IPS-15b (cell line): ENCODE results near the gene DUSP22.

ENCODE experiments used
- H3K27me3 ChIP-seq: one replicate; pipeline ENCODE4 v1.6.1; 2013; ENCODE audit warnings: low read length; ENCODE audit not compliant: control insufficient read depth, insufficient read depth
- H3K36me3 ChIP-seq: one replicate; pipeline ENCODE4 v1.6.1; 2013; ENCODE audit warnings: low read length; ENCODE audit not compliant: control insufficient read depth, insufficient read depth
- H3K4me1 ChIP-seq: one replicate; pipeline ENCODE4 v1.6.1; 2013; ENCODE audit warnings: mild to moderate bottlenecking, low read length; ENCODE audit not compliant: control insufficient read depth, insufficient read depth
- H3K4me3 ChIP-seq: one replicate; pipeline ENCODE4 v1.5.1; 2013; ENCODE audit warnings: low read depth, low read length
- H3K9ac ChIP-seq: one replicate; pipeline ENCODE4 v1.6.1; 2013; ENCODE audit warnings: low read depth, mild to moderate bottlenecking, low read length
- H3K9me3 ChIP-seq: one replicate; pipeline ENCODE4 v1.6.1; 2013; ENCODE audit warnings: mild to moderate bottlenecking, low read length; ENCODE audit not compliant: control insufficient read depth, insufficient read depth

DUSP22 gene

GRCh38 chr6:331622-332521 is 39.6 kb downstream of the DUSP22 start:
- H3K4me3 ChIP-seq = no peak overlapping the region
- no peaks in the 10 kb centered on the region for H3K27me3 ChIP-seq
- no peaks in the 10 kb centered on the region for H3K36me3 ChIP-seq

GRCh38 chr6:332671-333070 is 40.4 kb downstream of the DUSP22 start:
- Histone ChIP-seq H3K4me3 (no peak overlapping the region), H3K27me3 (no peaks in the 10 kb centered on the region), H3K36me3 (no peaks in the 10 kb centered on the region), H3K9me3 (peaks cover 8% of the 10 kb centered on the region), H3K4me1 (no peaks in the 10 kb centered on the region), H3K9ac (no peak overlapping the region)

More at GRCh38 chr6:331622-332521, 39.6 kb downstream of the DUSP22 start:
- H3K9ac ChIP-seq = no peak overlapping the region
- H3K4me1 ChIP-seq = no peaks in the 10 kb centered on the region
- peaks cover 11% of the 10 kb centered on the region for H3K9me3 ChIP-seq

GRCh38 chr6:333379-334002 is 41.2 kb downstream of the DUSP22 start:
- Histone ChIP-seq H3K27me3 (no peaks in the 10 kb centered on the region), H3K36me3 (no peaks in the 10 kb centered on the region), H3K9ac (no peak overlapping the region), H3K4me3 (no peak overlapping the region), H3K4me1 (no peaks in the 10 kb centered on the region), H3K9me3 (peaks cover 11% of the 10 kb centered on the region)

- Histone ChIP-seq H3K4me3 (no peak overlapping the region), H3K4me1 (no peaks in the 10 kb centered on the region), H3K9ac (no peak overlapping the region), H3K9me3 (peaks cover 11% of the 10 kb centered on the region), H3K36me3 (no peaks in the 10 kb centered on the region), H3K27me3 (no peaks in the 10 kb centered on the region)
These were observed 42.5 kb downstream of the DUSP22 start for GRCh38 chr6:334536-335510.

- Histone ChIP-seq H3K9ac (no peak overlapping the region), H3K27me3 (no peaks in the 10 kb centered on the region), H3K4me1 (no peaks in the 10 kb centered on the region), H3K9me3 (peaks cover 11% of the 10 kb centered on the region), H3K4me3 (no peak overlapping the region), H3K36me3 (no peaks in the 10 kb centered on the region)
These were observed 43.3 kb downstream of the DUSP22 start for GRCh38 chr6:335572-335971.

- Histone ChIP-seq H3K9ac (no peak overlapping the region), H3K36me3 (no peaks in the 10 kb centered on the region), H3K27me3 (no peaks in the 10 kb centered on the region), H3K4me3 (no peak overlapping the region), H3K4me1 (no peaks in the 10 kb centered on the region), H3K9me3 (peaks cover 18% of the 10 kb centered on the region)
These were observed 44.1 kb downstream of the DUSP22 start for GRCh38 chr6:336159-337114.

- H3K4me1 ChIP-seq = no peaks in the 10 kb centered on the region
- H3K27me3 ChIP-seq = no peaks in the 10 kb centered on the region
- H3K4me3 ChIP-seq = no peak overlapping the region
- no peaks in the 10 kb centered on the region for H3K36me3 ChIP-seq
- H3K9me3 ChIP-seq = peaks cover 24% of the 10 kb centered on the region
- no peak overlapping the region for H3K9ac ChIP-seq
These were observed 45.6 kb downstream of the DUSP22 start for GRCh38 chr6:337805-338368.

GRCh38 chr6:338815-339262 is 46.6 kb downstream of the DUSP22 start:
- no peaks in the 10 kb centered on the region for H3K4me1 ChIP-seq
- H3K27me3 ChIP-seq = no peaks in the 10 kb centered on the region
- H3K4me3 ChIP-seq = no peak overlapping the region
- no peaks in the 10 kb centered on the region for H3K36me3 ChIP-seq
- H3K9ac ChIP-seq = no peak overlapping the region
- H3K9me3 ChIP-seq = peaks cover 25% of the 10 kb centered on the region

GRCh38 chr6:339480-339879 is 47.2 kb downstream of the DUSP22 start:
- Histone ChIP-seq H3K4me1 (no peaks in the 10 kb centered on the region), H3K9ac (no peak overlapping the region), H3K36me3 (no peaks in the 10 kb centered on the region), H3K27me3 (no peaks in the 10 kb centered on the region), H3K9me3 (peaks cover 28% of the 10 kb centered on the region), H3K4me3 (no peak overlapping the region)

- H3K4me1 ChIP-seq = no peaks in the 10 kb centered on the region
- H3K4me3 ChIP-seq = no peak overlapping the region
- no peaks in the 10 kb centered on the region for H3K36me3 ChIP-seq
- H3K27me3 ChIP-seq = no peaks in the 10 kb centered on the region
- H3K9me3 ChIP-seq = peaks cover 31% of the 10 kb centered on the region
- no peak overlapping the region for H3K9ac ChIP-seq
These were observed 48.1 kb downstream of the DUSP22 start for GRCh38 chr6:340186-340955.
